Measurements from ENCODE around the gene ZNF550. TPM values are rescaled to one million over a fixed set of nuclear protein-coding genes. Genes with fewer than 3 reads are reported as not detected.

Gene ZNF550
- total and polyA plus RNA-seq, 9 of the 15 experiments (the other 6 are each of a cell fraction or from before 2014, with no cell fraction given) = 1.6 to 11.8 (median 4.3) TPM

- BruUV-seq (replicated peaks) = no TSS peak
- Histone ChIP-seq H3K27ac (ENCODE audit: extremely low read depth, low read depth, low read length) (no peak overlapping the region), H3K9me3 (replicated peaks; ENCODE audit: control insufficient read depth, insufficient read depth, low read depth, low read length) (no peaks in the 10 kb centered on the region), H3K4me2 (ENCODE audit: insufficient read depth, low read length) (no peak overlapping the region), H3K4me3 (no peak overlapping the region), H3K9ac (ENCODE audit: insufficient read depth in 1 of 2, low read depth in 2 of 2, low read length in 2 of 2) (no peak overlapping the region), H3K27me3 (ENCODE audit: control insufficient read depth in 2 of 2, insufficient read depth in 2 of 2, low read length in 2 of 2) (no peaks in the 10 kb centered on the region), H3K79me2 (ENCODE audit: control insufficient read depth, insufficient read depth, low read length) (no peaks in the 10 kb centered on the region), H3K9me1 (ENCODE audit: control insufficient read depth, insufficient read depth, low read length) (no peaks in the 10 kb centered on the region), H3K4me1 (replicated peaks in 1 of 2; ENCODE audit: control insufficient read depth in 2 of 2, insufficient read depth in 2 of 2, low read length in 2 of 2) (no peaks in the 10 kb centered on the region), H3K36me3 (ENCODE audit: control insufficient read depth, insufficient read depth, low read length) (no peaks in the 10 kb centered on the region), H4K20me1 (replicated peaks; ENCODE audit: control insufficient read depth, insufficient read depth, low read length) (no peaks in the 10 kb centered on the region), H2AFZ (ENCODE audit: low read depth, low read length) (no peak overlapping the region)
- DNase-seq (ENCODE audit: extremely low read depth in 1 of 4, low spot score in 3 of 4) (no peak), ATAC-seq (no peak), FAIRE-seq (peak; percentile 15)
- intact Hi-C loops (cut with micrococcal nuclease) = no loop called here
- TF ChIP-seq, protein P1, sequence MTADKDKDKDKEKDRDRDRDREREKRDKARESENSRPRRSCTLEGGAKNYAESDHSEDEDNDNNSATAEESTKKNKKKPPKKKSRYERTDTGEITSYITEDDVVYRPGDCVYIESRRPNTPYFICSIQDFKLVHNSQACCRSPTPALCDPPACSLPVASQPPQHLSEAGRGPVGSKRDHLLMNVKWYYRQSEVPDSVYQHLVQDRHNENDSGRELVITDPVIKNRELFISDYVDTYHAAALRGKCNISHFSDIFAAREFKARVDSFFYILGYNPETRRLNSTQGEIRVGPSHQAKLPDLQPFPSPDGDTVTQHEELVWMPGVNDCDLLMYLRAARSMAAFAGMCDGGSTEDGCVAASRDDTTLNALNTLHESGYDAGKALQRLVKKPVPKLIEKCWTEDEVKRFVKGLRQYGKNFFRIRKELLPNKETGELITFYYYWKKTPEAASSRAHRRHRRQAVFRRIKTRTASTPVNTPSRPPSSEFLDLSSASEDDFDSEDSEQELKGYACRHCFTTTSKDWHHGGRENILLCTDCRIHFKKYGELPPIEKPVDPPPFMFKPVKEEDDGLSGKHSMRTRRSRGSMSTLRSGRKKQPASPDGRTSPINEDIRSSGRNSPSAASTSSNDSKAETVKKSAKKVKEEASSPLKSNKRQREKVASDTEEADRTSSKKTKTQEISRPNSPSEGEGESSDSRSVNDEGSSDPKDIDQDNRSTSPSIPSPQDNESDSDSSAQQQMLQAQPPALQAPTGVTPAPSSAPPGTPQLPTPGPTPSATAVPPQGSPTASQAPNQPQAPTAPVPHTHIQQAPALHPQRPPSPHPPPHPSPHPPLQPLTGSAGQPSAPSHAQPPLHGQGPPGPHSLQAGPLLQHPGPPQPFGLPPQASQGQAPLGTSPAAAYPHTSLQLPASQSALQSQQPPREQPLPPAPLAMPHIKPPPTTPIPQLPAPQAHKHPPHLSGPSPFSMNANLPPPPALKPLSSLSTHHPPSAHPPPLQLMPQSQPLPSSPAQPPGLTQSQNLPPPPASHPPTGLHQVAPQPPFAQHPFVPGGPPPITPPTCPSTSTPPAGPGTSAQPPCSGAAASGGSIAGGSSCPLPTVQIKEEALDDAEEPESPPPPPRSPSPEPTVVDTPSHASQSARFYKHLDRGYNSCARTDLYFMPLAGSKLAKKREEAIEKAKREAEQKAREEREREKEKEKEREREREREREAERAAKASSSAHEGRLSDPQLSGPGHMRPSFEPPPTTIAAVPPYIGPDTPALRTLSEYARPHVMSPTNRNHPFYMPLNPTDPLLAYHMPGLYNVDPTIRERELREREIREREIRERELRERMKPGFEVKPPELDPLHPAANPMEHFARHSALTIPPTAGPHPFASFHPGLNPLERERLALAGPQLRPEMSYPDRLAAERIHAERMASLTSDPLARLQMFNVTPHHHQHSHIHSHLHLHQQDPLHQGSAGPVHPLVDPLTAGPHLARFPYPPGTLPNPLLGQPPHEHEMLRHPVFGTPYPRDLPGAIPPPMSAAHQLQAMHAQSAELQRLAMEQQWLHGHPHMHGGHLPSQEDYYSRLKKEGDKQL (CRISPR knock-in tag; IDR thresholded peaks at IDR 0.05; ENCODE audit: borderline replicate concordance) = no peak
- peak; percentile 67 for TF ChIP-seq NFIX (CRISPR knock-in tag; IDR thresholded peaks at IDR 0.05; ENCODE audit: low read depth)
- no peak for TF ChIP-seq ESRRB (CRISPR knock-in tag; IDR thresholded peaks at IDR 0.05; ENCODE audit: borderline replicate concordance)
- no peak for TF ChIP-seq MTA1 (IDR thresholded peaks at IDR 0.05; ENCODE audit: borderline replicate concordance)
- TF ChIP-seq, protein P2, sequence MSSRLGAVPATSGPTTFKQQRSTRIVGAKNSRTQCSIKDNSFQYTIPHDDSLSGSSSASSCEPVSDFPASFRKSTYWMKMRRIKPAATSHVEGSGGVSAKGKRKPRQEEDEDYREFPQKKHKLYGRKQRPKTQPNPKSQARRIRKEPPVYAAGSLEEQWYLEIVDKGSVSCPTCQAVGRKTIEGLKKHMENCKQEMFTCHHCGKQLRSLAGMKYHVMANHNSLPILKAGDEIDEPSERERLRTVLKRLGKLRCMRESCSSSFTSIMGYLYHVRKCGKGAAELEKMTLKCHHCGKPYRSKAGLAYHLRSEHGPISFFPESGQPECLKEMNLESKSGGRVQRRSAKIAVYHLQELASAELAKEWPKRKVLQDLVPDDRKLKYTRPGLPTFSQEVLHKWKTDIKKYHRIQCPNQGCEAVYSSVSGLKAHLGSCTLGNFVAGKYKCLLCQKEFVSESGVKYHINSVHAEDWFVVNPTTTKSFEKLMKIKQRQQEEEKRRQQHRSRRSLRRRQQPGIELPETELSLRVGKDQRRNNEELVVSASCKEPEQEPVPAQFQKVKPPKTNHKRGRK (tag; IDR thresholded peaks at IDR 0.05) = no peak
- no peak for TF ChIP-seq FOXK1 (CRISPR knock-in tag; IDR thresholded peaks at IDR 0.05; ENCODE audit: borderline replicate concordance)
- TF ChIP-seq ZNF143 (CRISPR knock-in tag; IDR thresholded peaks at IDR 0.05) = no peak
- TF ChIP-seq NFIC (IDR thresholded peaks at IDR 0.05) = peak; percentile 84
- TF ChIP-seq, protein P3, sequence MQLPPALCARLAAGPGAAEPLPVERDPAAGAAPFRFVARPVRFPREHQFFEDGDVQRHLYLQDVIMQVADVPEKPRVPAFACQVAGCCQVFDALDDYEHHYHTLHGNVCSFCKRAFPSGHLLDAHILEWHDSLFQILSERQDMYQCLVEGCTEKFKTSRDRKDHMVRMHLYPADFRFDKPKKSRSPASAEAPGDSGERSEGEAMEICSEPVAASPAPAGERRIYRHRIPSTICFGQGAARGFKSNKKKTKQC (CRISPR knock-in tag; IDR thresholded peaks at IDR 0.05) = no peak
- TF ChIP-seq, protein P4, sequence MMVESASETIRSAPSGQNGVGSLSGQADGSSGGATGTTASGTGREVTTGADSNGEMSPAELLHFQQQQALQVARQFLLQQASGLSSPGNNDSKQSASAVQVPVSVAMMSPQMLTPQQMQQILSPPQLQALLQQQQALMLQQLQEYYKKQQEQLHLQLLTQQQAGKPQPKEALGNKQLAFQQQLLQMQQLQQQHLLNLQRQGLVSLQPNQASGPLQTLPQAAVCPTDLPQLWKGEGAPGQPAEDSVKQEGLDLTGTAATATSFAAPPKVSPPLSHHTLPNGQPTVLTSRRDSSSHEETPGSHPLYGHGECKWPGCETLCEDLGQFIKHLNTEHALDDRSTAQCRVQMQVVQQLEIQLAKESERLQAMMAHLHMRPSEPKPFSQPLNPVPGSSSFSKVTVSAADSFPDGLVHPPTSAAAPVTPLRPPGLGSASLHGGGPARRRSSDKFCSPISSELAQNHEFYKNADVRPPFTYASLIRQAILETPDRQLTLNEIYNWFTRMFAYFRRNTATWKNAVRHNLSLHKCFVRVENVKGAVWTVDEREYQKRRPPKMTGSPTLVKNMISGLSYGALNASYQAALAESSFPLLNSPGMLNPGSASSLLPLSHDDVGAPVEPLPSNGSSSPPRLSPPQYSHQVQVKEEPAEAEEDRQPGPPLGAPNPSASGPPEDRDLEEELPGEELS (CRISPR knock-in tag; IDR thresholded peaks at IDR 0.05; ENCODE audit: borderline replicate concordance) = no peak
- WGBS (ENCODE audit: insufficient coverage, low coverage, missing lambda C conversion rate) = 3% methylated on average over 4 of the region's 4 CpGs
- ChIA-PET CTCF (ENCODE audit: low intra/inter-chr PET ratio) (interaction anchor here (0.6 kb wide), 1 partner anchor 775 kb away, joined by 5 read pairs; no protein-coding TSS in a partner anchor), POLR2A (no interaction called here)
- in situ Hi-C loops (cut with MboI) = no loop called here
Observed at GRCh38 chr19:57506163-57506562, 53.5 kb downstream of the ZNF550 start.

Data from K562 (cell line).